Stimulated activated CD4-positive, alpha-beta T cell treated with anti-CD3 and anti-CD28 coated beads, Interleukin-15, amount 100 ng/mL, for 48 hours (primary cell): ENCODE data around the gene OR13J1.
"Not testable (repeated sequence)": the region's sequence is repeated elsewhere in the genome, so short reads cannot be mapped to it uniquely, and the experiment has no call there.

Source experiments
- DNase-seq, 2 donors: peaks; one replicate each; pipeline ENCODE4 v3.0.0-alpha.2; 2020; ENCODE audit warnings: low read depth in 2 of 2

Gene OR13J1

GRCh38 chr9:35870351-35870923 lies at the start of gene OR13J1:
Gene OR13J1 (minus strand): TSS chr9:35870401. CDS start chr9:35870401, 0 bp downstream.
- DNase-seq: no peak

GRCh38 chr9:35919212-35920008 lies 49.2 kb upstream of the OR13J1 start:
- no peak for DNase-seq

GRCh38 chr9:35918780-35919179 lies 48.6 kb upstream of the OR13J1 start:
- DNase-seq: no peak

GRCh38 chr9:35917261-35917660 lies 47.1 kb upstream of the OR13J1 start:
- no peak for DNase-seq

GRCh38 chr9:35915681-35916294 lies 45.6 kb upstream of the OR13J1 start:
- DNase-seq: no peak

GRCh38 chr9:35914301-35914807 lies 44.2 kb upstream of the OR13J1 start:
- DNase-seq: no peak

GRCh38 chr9:35913429-35913828 lies 43.2 kb upstream of the OR13J1 start:
- not testable (repeated sequence) for DNase-seq

GRCh38 chr9:35912791-35913400 lies 42.7 kb upstream of the OR13J1 start:
- no peak for DNase-seq

GRCh38 chr9:35911690-35912089 lies 41.5 kb upstream of the OR13J1 start:
- no peak for DNase-seq

- peak in 1 of 2 donors; percentile 33 for DNase-seq
These were observed 40.6 kb upstream of the OR13J1 start for GRCh38 chr9:35910613-35911359.

GRCh38 chr9:35909687-35910612 lies 39.7 kb upstream of the OR13J1 start:
- DNase-seq: no peak

- no peak for DNase-seq
These were observed 39.1 kb upstream of the OR13J1 start, which contains the start of gene SPAAR for GRCh38 chr9:35909274-35909673. Gene SPAAR (plus strand): TSS chr9:35909490. CDS start chr9:35910464, 974 bp downstream.

- no peak for DNase-seq
These were observed 38.4 kb upstream of the OR13J1 start for GRCh38 chr9:35908504-35909125.

- DNase-seq: no peak
These were observed 37.7 kb upstream of the OR13J1 start for GRCh38 chr9:35907711-35908503.

GRCh38 chr9:35906923-35907699 lies 36.9 kb upstream of the OR13J1 start:
- no peak for DNase-seq

GRCh38 chr9:35905912-35906679 lies 35.9 kb upstream of the OR13J1 start, which contains the start of gene HRCT1:
Gene HRCT1 (plus strand): TSS chr9:35906202. CDS start chr9:35906288, 86 bp downstream.
- no peak for DNase-seq

- DNase-seq: no peak
These were observed 35.0 kb upstream of the OR13J1 start for GRCh38 chr9:35905051-35905781.
